ENCODE data around the gene GIPC1. TPM values are rescaled to one million over a fixed set of nuclear protein-coding genes. Genes with fewer than 3 reads are reported as not detected.

The GIPC1 gene
- total and polyA plus RNA-seq, 2 donors (not counting 1 experiment from before 2014, with no cell fraction given), result 57.3 to 129 TPM

- Histone ChIP-seq H3K27ac (ENCODE audit: insufficient read depth, low read length) (no peak overlapping the region), H3K4me1 (ENCODE audit: control insufficient read depth, extremely low read depth, insufficient read depth, low read length) (no peaks in the 10 kb centered on the region), H2AFZ (ENCODE audit: low read length) (no peak overlapping the region), H3K4me2 (ENCODE audit: extremely low read depth, insufficient read depth, low read length) (no peak overlapping the region), H3K79me2 (ENCODE audit: control insufficient read depth, insufficient read depth, low read length) (no peaks in the 10 kb centered on the region), H3K9me3 (ENCODE audit: control insufficient read depth, insufficient read depth, low read depth, low read length) (no peaks in the 10 kb centered on the region), H3K4me3 (replicated peaks in 1 of 4; ENCODE audit: control extremely low read depth in 1 of 4, insufficient read depth in 1 of 4, low read depth in 3 of 4, low read length in 4 of 4) (no peak overlapping the region), H3K27me3 (ENCODE audit: control insufficient read depth, insufficient read depth, low read length) (no peaks in the 10 kb centered on the region), H4K20me1 (ENCODE audit: control insufficient read depth, extremely low read depth, insufficient read depth, low read length) (no peaks in the 10 kb centered on the region), H3K9ac (ENCODE audit: insufficient read depth, low read length) (no peak overlapping the region), H3K36me3 (ENCODE audit: control insufficient read depth, insufficient read depth, low read length) (peaks cover 21% of the 10 kb centered on the region)
- TF ChIP-seq CTCF (conservative IDR thresholded peaks at IDR 0.05 in 1 of 2, IDR thresholded peaks at IDR 0.05 in 1 of 2; ENCODE audit: low read depth in 1 of 2, low read length in 2 of 2), result no peak
- TF ChIP-seq EZH2 (IDR thresholded peaks at IDR 0.05; ENCODE audit: low read length, missing control alignments), result no peak
- no peak for DNase-seq (ENCODE audit: low read depth in 2 of 2)
These were observed 45.1 kb downstream of the GIPC1 start for GRCh38 chr19:14450876-14451275.

- no peak for DNase-seq (ENCODE audit: low read depth in 2 of 2)
- H3K27ac ChIP-seq (ENCODE audit: insufficient read depth, low read length), result no peak overlapping the region
- no peak overlapping the region for H3K9ac ChIP-seq (ENCODE audit: insufficient read depth, low read length)
- no peak overlapping the region for H2AFZ ChIP-seq (ENCODE audit: low read length)
- no peaks in the 10 kb centered on the region for H3K4me1 ChIP-seq (ENCODE audit: control insufficient read depth, extremely low read depth, insufficient read depth, low read length)
- H3K27me3 ChIP-seq (ENCODE audit: control insufficient read depth, insufficient read depth, low read length), result no peaks in the 10 kb centered on the region
- no peaks in the 10 kb centered on the region for H3K79me2 ChIP-seq (ENCODE audit: control insufficient read depth, insufficient read depth, low read length)
- H4K20me1 ChIP-seq (ENCODE audit: control insufficient read depth, extremely low read depth, insufficient read depth, low read length), result no peaks in the 10 kb centered on the region
- no peak for TF ChIP-seq EZH2 (IDR thresholded peaks at IDR 0.05; ENCODE audit: low read length, missing control alignments)
- no peak for TF ChIP-seq CTCF (conservative IDR thresholded peaks at IDR 0.05 in 1 of 2, IDR thresholded peaks at IDR 0.05 in 1 of 2; ENCODE audit: low read depth in 1 of 2, low read length in 2 of 2)
- no peak overlapping the region for H3K4me3 ChIP-seq (replicated peaks in 1 of 4; ENCODE audit: control extremely low read depth in 1 of 4, insufficient read depth in 1 of 4, low read depth in 3 of 4, low read length in 4 of 4)
- peaks cover 21% of the 10 kb centered on the region for H3K36me3 ChIP-seq (ENCODE audit: control insufficient read depth, insufficient read depth, low read length)
- H3K4me2 ChIP-seq (ENCODE audit: extremely low read depth, insufficient read depth, low read length), result no peak overlapping the region
- no peaks in the 10 kb centered on the region for H3K9me3 ChIP-seq (ENCODE audit: control insufficient read depth, insufficient read depth, low read depth, low read length)
These were observed 45.6 kb downstream of the GIPC1 start for GRCh38 chr19:14450168-14450874.

- Histone ChIP-seq H3K79me2 (ENCODE audit: control insufficient read depth, insufficient read depth, low read length) (no peaks in the 10 kb centered on the region), H4K20me1 (ENCODE audit: control insufficient read depth, extremely low read depth, insufficient read depth, low read length) (no peaks in the 10 kb centered on the region), H3K4me1 (ENCODE audit: control insufficient read depth, extremely low read depth, insufficient read depth, low read length) (no peaks in the 10 kb centered on the region), H3K27me3 (ENCODE audit: control insufficient read depth, insufficient read depth, low read length) (no peaks in the 10 kb centered on the region), H3K36me3 (ENCODE audit: control insufficient read depth, insufficient read depth, low read length) (peaks cover 24% of the 10 kb centered on the region), H3K9ac (ENCODE audit: insufficient read depth, low read length) (no peak overlapping the region), H3K4me3 (replicated peaks in 1 of 4; ENCODE audit: control extremely low read depth in 1 of 4, insufficient read depth in 1 of 4, low read depth in 3 of 4, low read length in 4 of 4) (no peak overlapping the region), H3K9me3 (ENCODE audit: control insufficient read depth, insufficient read depth, low read depth, low read length) (no peaks in the 10 kb centered on the region), H3K4me2 (ENCODE audit: extremely low read depth, insufficient read depth, low read length) (no peak overlapping the region), H3K27ac (ENCODE audit: insufficient read depth, low read length) (no peak overlapping the region), H2AFZ (ENCODE audit: low read length) (no peak overlapping the region)
- TF ChIP-seq CTCF (conservative IDR thresholded peaks at IDR 0.05 in 1 of 2, IDR thresholded peaks at IDR 0.05 in 1 of 2; ENCODE audit: low read depth in 1 of 2, low read length in 2 of 2) (no peak), EZH2 (IDR thresholded peaks at IDR 0.05; ENCODE audit: low read length, missing control alignments) (no peak)
- DNase-seq (ENCODE audit: low read depth in 2 of 2), result no peak
These were observed 46.6 kb downstream of the GIPC1 start for GRCh38 chr19:14449321-14449720.
